Measurements from ENCODE around the gene LRRTM4. TPM values are rescaled to one million over a fixed set of nuclear protein-coding genes. Genes with fewer than 3 reads are reported as not detected.

The LRRTM4 gene
- total RNA-seq, 1 experiment from 2014 or later = 0.23 TPM

GRCh38 chr2:77404189-77404588 is 118.0 kb downstream of the LRRTM4 start:
- in situ Hi-C loops (cut with HindIII; ENCODE audit: low pct_unique_long_range_greater_than_20kb, low sequenced_read_pairs) = no loop called here
- no peaks in the 10 kb centered on the region for H3K4me1 ChIP-seq (ENCODE audit: control insufficient read depth, insufficient read depth, low read length)
- H3K9me3 ChIP-seq (ENCODE audit: control insufficient read depth, insufficient read depth, low read depth, low read length) = no peaks in the 10 kb centered on the region
- H3K27me3 ChIP-seq (ENCODE audit: control insufficient read depth, insufficient read depth, low read length) = no peaks in the 10 kb centered on the region
- no peak for TF ChIP-seq REST (IDR thresholded peaks at IDR 0.05; ENCODE audit: insufficient read depth in 1 of 2, low read depth in 2 of 2, low read length in 1 of 2)
- TF ChIP-seq, protein P1, sequence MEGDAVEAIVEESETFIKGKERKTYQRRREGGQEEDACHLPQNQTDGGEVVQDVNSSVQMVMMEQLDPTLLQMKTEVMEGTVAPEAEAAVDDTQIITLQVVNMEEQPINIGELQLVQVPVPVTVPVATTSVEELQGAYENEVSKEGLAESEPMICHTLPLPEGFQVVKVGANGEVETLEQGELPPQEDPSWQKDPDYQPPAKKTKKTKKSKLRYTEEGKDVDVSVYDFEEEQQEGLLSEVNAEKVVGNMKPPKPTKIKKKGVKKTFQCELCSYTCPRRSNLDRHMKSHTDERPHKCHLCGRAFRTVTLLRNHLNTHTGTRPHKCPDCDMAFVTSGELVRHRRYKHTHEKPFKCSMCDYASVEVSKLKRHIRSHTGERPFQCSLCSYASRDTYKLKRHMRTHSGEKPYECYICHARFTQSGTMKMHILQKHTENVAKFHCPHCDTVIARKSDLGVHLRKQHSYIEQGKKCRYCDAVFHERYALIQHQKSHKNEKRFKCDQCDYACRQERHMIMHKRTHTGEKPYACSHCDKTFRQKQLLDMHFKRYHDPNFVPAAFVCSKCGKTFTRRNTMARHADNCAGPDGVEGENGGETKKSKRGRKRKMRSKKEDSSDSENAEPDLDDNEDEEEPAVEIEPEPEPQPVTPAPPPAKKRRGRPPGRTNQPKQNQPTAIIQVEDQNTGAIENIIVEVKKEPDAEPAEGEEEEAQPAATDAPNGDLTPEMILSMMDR (IDR thresholded peaks at IDR 0.05) = no peak
- TF ChIP-seq TCF7L2 (IDR thresholded peaks at IDR 0.05; ENCODE audit: low read depth, low read length) = no peak
- no peak for TF ChIP-seq POLR2AphosphoS5 (IDR thresholded peaks at IDR 0.05; ENCODE audit: low read depth, low read length)
- no peak for TF ChIP-seq SIN3A (IDR thresholded peaks at IDR 0.05; ENCODE audit: borderline replicate concordance, insufficient read depth, low read depth, low read length)
- BruUV-seq (replicated peaks) = no TSS peak
- POLR2A ChIA-PET = no interaction called here
- DNase-seq (ENCODE audit: low read depth, low spot score) = no peak
- H3K27ac ChIP-seq (ENCODE audit: low read length) = no peak overlapping the region
- intact Hi-C loops (cut with micrococcal nuclease; ENCODE audit: unreplicated experiment) = no loop called here
- ATAC-seq = no peak
- CTCF ChIA-PET = no interaction called here
- no peaks in the 10 kb centered on the region for H3K36me3 ChIP-seq (ENCODE audit: control insufficient read depth, insufficient read depth, low read length)
- no peak overlapping the region for H3K4me3 ChIP-seq (ENCODE audit: low read depth in 2 of 2, low read length in 2 of 2)

DNA sequence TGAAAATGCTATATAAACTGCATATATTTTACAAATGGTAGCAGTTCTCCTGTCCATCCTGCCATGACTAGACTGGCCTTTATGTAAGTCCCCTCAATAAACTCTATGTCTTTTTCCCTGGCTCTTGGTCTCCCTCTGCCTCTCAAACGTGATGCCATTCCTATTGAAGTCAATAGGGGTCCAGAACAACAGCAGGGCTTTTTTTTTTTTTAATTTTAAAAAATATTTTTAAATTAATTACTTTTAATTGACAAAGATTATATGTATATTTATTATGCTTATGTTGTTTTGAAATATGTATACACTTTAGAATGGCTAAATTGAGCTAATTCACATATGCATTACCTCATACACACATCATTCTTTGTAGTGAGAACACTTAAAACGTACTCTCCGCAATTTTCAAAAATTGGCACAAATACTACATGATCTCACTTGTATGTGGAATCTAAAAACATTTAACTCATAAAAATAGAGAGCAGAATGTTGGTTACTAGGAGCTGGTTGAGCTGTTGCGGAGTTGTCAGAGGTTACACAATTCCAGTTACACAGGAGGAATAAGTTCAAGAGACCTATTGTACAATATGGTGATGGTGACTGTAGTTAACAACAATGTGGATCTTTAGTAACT is 123.1 kb downstream of the LRRTM4 start:
- CTCF ChIA-PET = no interaction called here
- H3K36me3 ChIP-seq (ENCODE audit: control insufficient read depth, insufficient read depth, low read length) = no peaks in the 10 kb centered on the region
- no peak for TF ChIP-seq SIN3A (IDR thresholded peaks at IDR 0.05; ENCODE audit: borderline replicate concordance, insufficient read depth, low read depth, low read length)
- no peak for TF ChIP-seq POLR2AphosphoS5 (IDR thresholded peaks at IDR 0.05; ENCODE audit: low read depth, low read length)
- TF ChIP-seq, protein P1 (IDR thresholded peaks at IDR 0.05) = no peak
- no peak for TF ChIP-seq TCF7L2 (IDR thresholded peaks at IDR 0.05; ENCODE audit: low read depth, low read length)
- TF ChIP-seq REST (IDR thresholded peaks at IDR 0.05; ENCODE audit: insufficient read depth in 1 of 2, low read depth in 2 of 2, low read length in 1 of 2) = no peak
- BruUV-seq (replicated peaks) = no TSS peak
- DNase-seq (ENCODE audit: low read depth, low spot score) (no peak), ATAC-seq (no peak)
- no peak overlapping the region for H3K4me3 ChIP-seq (ENCODE audit: low read depth in 2 of 2, low read length in 2 of 2)
- H3K9me3 ChIP-seq (ENCODE audit: control insufficient read depth, insufficient read depth, low read depth, low read length) = no peaks in the 10 kb centered on the region
- POLR2A ChIA-PET = no interaction called here
- H3K4me1 ChIP-seq (ENCODE audit: control insufficient read depth, insufficient read depth, low read length) = no peaks in the 10 kb centered on the region
- intact Hi-C loops (cut with micrococcal nuclease; ENCODE audit: unreplicated experiment) = no loop called here
- no peak overlapping the region for H3K27ac ChIP-seq (ENCODE audit: low read length)
- H3K27me3 ChIP-seq (ENCODE audit: control insufficient read depth, insufficient read depth, low read length) = no peaks in the 10 kb centered on the region
- in situ Hi-C loops (cut with HindIII; ENCODE audit: low pct_unique_long_range_greater_than_20kb, low sequenced_read_pairs) = no loop called here
